ENCODE results near the gene FARP1.

Gene FARP1

DNA sequence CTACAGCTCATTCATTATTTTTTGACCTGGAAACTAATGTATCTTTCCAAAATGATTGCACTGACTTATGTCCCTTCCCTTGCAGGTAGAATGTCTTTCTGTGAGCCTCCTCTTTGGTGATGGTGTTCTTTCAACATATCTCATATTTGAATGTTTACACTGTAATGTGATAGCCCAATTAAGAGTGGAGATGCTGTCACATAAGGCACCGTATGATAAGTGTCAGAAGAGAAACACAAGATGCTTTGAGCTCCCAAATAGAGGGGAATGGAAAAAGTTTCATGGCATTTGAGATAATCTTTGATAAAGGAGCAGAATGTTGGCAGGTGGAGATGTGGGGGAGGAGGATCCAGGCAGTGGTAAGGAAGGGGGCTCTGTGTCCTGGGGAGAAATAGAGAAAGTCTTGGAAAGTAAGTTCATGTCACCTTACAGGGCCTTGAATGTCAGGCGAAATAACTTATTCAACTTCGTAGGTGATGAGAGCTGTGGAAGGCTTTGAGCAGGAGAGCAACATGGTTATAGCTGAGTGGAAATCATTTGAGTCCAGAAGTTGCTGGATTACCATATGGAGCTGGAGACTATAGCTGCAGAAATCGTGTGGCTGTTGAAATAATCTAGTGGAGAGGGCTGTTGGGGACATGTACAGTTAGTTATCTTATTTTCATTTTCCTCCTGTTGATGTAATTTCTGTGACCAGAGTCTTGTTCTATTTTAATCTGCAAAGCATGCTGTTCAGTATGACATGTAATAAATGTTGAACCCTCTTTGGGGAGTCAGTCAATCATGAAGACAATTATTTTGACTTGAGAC is 44.5 kb downstream of the FARP1 start:
- TF ChIP-seq, protein P1, sequence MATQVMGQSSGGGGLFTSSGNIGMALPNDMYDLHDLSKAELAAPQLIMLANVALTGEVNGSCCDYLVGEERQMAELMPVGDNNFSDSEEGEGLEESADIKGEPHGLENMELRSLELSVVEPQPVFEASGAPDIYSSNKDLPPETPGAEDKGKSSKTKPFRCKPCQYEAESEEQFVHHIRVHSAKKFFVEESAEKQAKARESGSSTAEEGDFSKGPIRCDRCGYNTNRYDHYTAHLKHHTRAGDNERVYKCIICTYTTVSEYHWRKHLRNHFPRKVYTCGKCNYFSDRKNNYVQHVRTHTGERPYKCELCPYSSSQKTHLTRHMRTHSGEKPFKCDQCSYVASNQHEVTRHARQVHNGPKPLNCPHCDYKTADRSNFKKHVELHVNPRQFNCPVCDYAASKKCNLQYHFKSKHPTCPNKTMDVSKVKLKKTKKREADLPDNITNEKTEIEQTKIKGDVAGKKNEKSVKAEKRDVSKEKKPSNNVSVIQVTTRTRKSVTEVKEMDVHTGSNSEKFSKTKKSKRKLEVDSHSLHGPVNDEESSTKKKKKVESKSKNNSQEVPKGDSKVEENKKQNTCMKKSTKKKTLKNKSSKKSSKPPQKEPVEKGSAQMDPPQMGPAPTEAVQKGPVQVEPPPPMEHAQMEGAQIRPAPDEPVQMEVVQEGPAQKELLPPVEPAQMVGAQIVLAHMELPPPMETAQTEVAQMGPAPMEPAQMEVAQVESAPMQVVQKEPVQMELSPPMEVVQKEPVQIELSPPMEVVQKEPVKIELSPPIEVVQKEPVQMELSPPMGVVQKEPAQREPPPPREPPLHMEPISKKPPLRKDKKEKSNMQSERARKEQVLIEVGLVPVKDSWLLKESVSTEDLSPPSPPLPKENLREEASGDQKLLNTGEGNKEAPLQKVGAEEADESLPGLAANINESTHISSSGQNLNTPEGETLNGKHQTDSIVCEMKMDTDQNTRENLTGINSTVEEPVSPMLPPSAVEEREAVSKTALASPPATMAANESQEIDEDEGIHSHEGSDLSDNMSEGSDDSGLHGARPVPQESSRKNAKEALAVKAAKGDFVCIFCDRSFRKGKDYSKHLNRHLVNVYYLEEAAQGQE (IDR thresholded peaks at IDR 0.05; ENCODE audit: insufficient read depth in 1 of 2, low read depth in 2 of 2, low read length in 2 of 2): no peak
- TF ChIP-seq SIN3A (IDR thresholded peaks at IDR 0.05; ENCODE audit: borderline replicate concordance, insufficient read depth, low read length) (no peak), TAF1 (IDR thresholded peaks at IDR 0.05; ENCODE audit: borderline replicate concordance, insufficient read depth, low read length) (no peak), FOXP2 (optimal IDR thresholded peaks at IDR 0.05; ENCODE audit: borderline replicate concordance, extremely low read depth, extremely low read length, insufficient read depth) (no peak), POLR2AphosphoS5 (IDR thresholded peaks at IDR 0.05; ENCODE audit: low read depth, low read length) (no peak)

DNA sequence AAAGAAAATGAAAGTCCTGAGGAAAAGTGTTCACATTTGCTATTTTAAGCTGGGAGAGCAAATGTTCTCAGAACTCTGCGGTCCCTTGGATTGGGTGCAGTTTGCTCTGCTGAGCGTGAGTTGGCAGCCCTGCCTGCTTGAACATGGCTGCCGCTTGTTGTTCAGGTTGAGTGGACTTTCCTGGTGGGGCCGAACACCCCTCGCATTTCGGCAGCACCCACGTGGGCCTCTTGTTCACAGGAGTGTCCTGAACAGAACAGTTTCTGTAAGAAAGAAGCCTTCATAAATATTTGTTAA is 45.0 kb downstream of the FARP1 start:
- TF ChIP-seq POLR2AphosphoS5 (IDR thresholded peaks at IDR 0.05; ENCODE audit: low read depth, low read length): no peak
- TF ChIP-seq, protein P1 (IDR thresholded peaks at IDR 0.05; ENCODE audit: insufficient read depth in 1 of 2, low read depth in 2 of 2, low read length in 2 of 2): no peak

DNA sequence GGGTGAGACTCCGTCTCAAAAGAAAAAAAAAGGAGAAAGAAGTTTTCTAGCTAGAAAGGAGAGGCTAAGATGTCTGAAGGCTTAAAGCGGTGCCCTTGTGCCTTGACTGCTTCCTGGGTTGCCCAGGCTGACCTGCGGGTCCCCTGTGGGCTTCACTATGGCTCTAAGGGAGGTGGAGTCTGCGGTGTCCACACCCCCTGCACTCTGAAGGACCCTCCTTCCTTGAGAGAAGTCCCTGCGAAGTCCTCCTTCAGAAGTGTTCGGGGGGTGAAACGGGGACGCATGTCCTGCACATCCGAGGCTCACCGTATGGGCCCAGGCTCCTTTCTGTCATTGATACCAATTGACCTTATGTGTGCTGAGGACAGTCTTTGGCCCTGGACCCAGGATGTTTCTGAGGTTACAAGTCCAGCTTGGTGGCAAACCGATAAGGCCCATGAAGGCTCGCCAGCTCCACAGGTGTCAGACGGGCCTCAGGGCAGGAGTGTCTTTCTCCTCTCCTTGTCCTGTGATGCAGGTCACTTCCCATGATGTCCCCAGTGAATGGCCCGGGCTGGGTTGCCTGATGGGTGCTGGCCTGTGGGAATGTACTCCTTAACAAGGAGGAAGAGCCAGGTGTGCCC is 45.8 kb downstream of the FARP1 start:
- TF ChIP-seq SIN3A (IDR thresholded peaks at IDR 0.05; ENCODE audit: borderline replicate concordance, insufficient read depth, low read length) (no peak), FOXP2 (optimal IDR thresholded peaks at IDR 0.05; ENCODE audit: borderline replicate concordance, extremely low read depth, extremely low read length, insufficient read depth) (no peak), POLR2AphosphoS5 (IDR thresholded peaks at IDR 0.05; ENCODE audit: low read depth, low read length) (no peak), TAF1 (IDR thresholded peaks at IDR 0.05; ENCODE audit: borderline replicate concordance, insufficient read depth, low read length) (no peak)
- TF ChIP-seq, protein P1 (IDR thresholded peaks at IDR 0.05; ENCODE audit: insufficient read depth in 1 of 2, low read depth in 2 of 2, low read length in 2 of 2): no peak

DNA sequence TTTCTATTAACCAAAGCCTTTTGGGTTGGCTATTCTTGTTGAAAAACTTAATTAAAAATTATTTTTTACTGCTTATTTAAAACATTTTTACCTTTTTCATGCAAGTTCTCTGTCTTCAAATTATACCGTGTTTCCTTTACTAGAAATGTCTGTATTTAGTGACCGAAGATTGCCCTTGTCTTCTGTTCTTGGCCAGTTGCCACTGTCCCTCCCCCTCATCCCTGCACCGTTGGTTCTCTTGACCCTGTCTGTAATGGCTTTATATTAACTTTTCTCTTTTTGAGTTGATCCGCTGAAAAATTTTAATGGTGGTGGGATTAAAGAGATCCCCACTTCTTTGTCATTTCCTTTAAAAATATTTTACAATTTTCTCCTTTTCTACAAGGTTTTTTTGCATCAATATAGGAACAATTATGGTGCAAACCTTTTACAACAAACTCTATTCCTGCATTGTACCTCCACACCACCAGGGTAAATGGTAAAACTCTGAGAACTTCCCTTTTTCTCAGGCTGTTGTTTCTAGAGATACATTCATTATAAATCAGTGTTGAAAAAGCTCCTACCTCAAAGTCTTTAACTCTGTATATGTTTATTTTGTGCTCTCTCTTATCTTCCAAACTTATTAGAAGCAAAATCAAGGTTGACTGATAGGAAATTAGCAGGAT is 47.1 kb downstream of the FARP1 start:
- TF ChIP-seq FOXP2 (optimal IDR thresholded peaks at IDR 0.05; ENCODE audit: borderline replicate concordance, extremely low read depth, extremely low read length, insufficient read depth) (no peak), TAF1 (IDR thresholded peaks at IDR 0.05; ENCODE audit: borderline replicate concordance, insufficient read depth, low read length) (no peak), POLR2AphosphoS5 (IDR thresholded peaks at IDR 0.05; ENCODE audit: low read depth, low read length) (no peak), SIN3A (IDR thresholded peaks at IDR 0.05; ENCODE audit: borderline replicate concordance, insufficient read depth, low read length) (no peak)
- TF ChIP-seq, protein P1 (IDR thresholded peaks at IDR 0.05; ENCODE audit: insufficient read depth in 1 of 2, low read depth in 2 of 2, low read length in 2 of 2): no peak

All from PFSK-1 (cell line).